Thoracic aorta (tissue), 2 donors: ENCODE data around the gene LTBP1. TPM values are rescaled to one million over a fixed set of nuclear protein-coding genes. Genes with fewer than 3 reads are reported as not detected.
A peak's percentile ranks its signal among the peaks of the same experiment; 100 is the strongest.

Experiments used
- ATAC-seq: fragments of 150-250 bp; one replicate; pipeline ENCODE4 v1.8.0; 2017; ENCODE audit warnings: low read depth; ENCODE audit not compliant: insufficient number of reproducible peaks, low FRiP score
- DNase-seq: peaks from one replicate; pipeline ENCODE4 v3.0.0-alpha.2; 2020; ENCODE audit warnings: low spot score
- H3K27ac ChIP-seq, 2 donors: fragments of 200-600 bp; sonication (generic); 1 replicate in 1 of 2; 2 replicates in 1 of 2; pipeline ENCODE4 v1.5.1; 2016; ENCODE audit warnings: mild to moderate bottlenecking in 2 of 2, moderate library complexity in 2 of 2
- H3K27me3 ChIP-seq: fragments of 200-600 bp; sonication (generic); replicated peaks from 2 replicates; pipeline ENCODE4 v1.6.0; 2016; ENCODE audit warnings: mild to moderate bottlenecking; ENCODE audit not compliant: insufficient read depth
- H3K36me3 ChIP-seq: fragments of 200-600 bp; sonication (generic); one replicate; pipeline ENCODE4 v1.5.1; 2016
- H3K4me1 ChIP-seq, 2 donors: fragments of 200-600 bp; sonication (generic); 1 replicate in 1 of 2; 2 replicates in 1 of 2; pipeline versions ENCODE4 v1.5.1 to v1.6.0; 2016; ENCODE audit warnings: low read depth in 2 of 2, mild to moderate bottlenecking in 1 of 2; ENCODE audit not compliant: control insufficient read depth in 1 of 2
- H3K4me3 ChIP-seq: fragments of 200-600 bp; sonication (generic); 2 replicates; pipeline ENCODE4 v1.5.1; 2016; ENCODE audit warnings: mild to moderate bottlenecking
- H3K9me3 ChIP-seq: fragments of 200-600 bp; sonication (generic); 2 replicates; pipeline ENCODE4 v1.5.1; 2016
- CTCF ChIP-seq: fragments of 200-600 bp; sonication (generic); IDR thresholded peaks from one replicate; pipeline ENCODE4 v1.5.1; 2019; ENCODE audit warnings: antibody characterized with exemption
- total RNA-seq, 2 donors: library from RNA; depleted of rRNA; stranded (reverse); fragments of >200 nt; gene quantifications; one replicate each; pipeline versions ENCODE4 v1.1.0 to v1.2.3, GENCODE V29; 2016

The LTBP1 gene
- total RNA-seq, 2 donors from 2014 or later: 584 to 786 TPM

DNA sequence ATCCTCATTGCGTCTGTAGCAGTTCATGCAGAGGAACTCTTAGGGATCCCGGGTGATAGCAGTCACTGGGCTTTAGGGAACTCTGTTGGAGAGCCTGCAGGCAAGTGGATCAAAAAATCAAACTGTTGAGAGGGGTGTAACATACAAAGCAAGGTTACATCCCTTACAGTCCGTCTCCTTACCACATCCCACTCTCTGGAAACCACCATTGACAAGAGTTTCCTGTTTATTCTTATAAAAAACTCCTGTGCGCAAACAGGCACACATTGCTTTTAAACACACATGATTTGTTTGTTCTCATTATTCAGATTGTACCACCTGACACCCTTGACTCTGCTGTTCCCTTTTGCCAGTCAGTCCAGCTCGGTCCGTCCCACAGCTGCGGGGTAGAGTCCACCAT lies 137.7 kb downstream of the LTBP1 start:
- Histone ChIP-seq H3K4me1 (peaks cover 15 to 59% of the 10 kb centered on the region in 2 donors), H3K9me3 (no peaks in the 10 kb centered on the region), H3K27ac (peak overlapping the region; percentile 55), H3K4me3 (no peak overlapping the region), H3K36me3 (no peaks in the 10 kb centered on the region), H3K27me3 (no peaks in the 10 kb centered on the region)
- DNase-seq: no peak
- no peak for ATAC-seq
- no peak for TF ChIP-seq CTCF

DNA sequence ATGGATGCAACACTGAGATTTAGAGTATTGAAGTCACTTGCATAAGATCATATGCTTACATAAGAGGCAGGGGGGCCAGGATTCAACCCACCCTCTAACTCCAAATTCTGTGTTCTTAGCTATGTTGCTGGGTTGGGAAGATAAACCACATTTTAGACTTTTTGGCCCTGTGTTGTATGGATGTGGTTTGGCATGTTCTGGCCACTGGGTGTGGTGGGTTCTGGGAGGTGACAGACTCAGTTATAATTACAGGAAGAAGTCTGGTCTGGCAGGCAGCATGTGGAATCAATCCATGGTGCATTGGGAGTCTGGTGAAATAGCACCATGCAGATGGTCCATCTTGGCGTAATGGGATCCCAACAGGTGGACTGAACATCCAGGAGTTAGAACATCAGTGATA lies 138.9 kb downstream of the LTBP1 start:
- no peaks in the 10 kb centered on the region for H3K36me3 ChIP-seq
- no peaks in the 10 kb centered on the region for H3K9me3 ChIP-seq
- peaks cover 15 to 62% of the 10 kb centered on the region in 2 donors for H3K4me1 ChIP-seq
- peak overlapping the region; percentile 50 to 55 for H3K27ac ChIP-seq
- no peak for DNase-seq
- TF ChIP-seq CTCF: no peak
- H3K27me3 ChIP-seq: no peaks in the 10 kb centered on the region
- no peak overlapping the region for H3K4me3 ChIP-seq
- no peak for ATAC-seq

DNA sequence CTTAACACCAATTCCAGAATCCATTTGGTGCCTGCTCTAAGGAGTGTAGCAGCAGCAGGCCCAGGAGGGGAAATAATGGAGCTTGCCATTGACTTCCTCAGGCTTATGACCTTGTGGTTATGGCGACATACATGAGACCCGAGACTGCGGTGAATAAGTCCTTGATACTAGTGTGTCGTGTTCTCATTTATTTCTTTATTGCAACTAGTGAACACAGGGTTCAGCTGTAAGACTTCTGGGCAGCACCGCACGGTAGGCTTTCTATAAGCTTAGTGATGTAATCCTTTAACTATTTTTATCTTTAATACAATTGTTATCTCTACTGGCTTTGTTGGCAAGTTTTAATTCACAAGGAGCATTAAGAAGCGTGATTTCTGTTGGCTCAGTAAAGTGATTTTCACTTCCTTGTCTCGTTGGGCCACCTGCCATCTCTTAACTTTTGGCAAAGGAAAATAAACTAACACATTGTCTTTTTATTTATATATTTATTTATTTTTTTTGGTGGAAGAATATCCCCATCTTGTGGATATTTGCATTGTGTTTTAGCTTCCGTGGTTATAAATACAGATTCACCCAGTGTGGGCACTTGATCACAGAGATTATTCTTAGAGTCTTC lies 139.8 kb downstream of the LTBP1 start:
- DNase-seq (no peak), ATAC-seq (no peak)
- TF ChIP-seq CTCF: no peak
- H3K36me3 ChIP-seq: no peaks in the 10 kb centered on the region
- no peaks in the 10 kb centered on the region for H3K9me3 ChIP-seq
- H3K4me1 ChIP-seq: peaks cover 17 to 70% of the 10 kb centered on the region in 2 donors
- H3K4me3 ChIP-seq: no peak overlapping the region
- H3K27ac ChIP-seq: peak overlapping the region; percentile 37 to 55
- H3K27me3 ChIP-seq: no peaks in the 10 kb centered on the region

DNA sequence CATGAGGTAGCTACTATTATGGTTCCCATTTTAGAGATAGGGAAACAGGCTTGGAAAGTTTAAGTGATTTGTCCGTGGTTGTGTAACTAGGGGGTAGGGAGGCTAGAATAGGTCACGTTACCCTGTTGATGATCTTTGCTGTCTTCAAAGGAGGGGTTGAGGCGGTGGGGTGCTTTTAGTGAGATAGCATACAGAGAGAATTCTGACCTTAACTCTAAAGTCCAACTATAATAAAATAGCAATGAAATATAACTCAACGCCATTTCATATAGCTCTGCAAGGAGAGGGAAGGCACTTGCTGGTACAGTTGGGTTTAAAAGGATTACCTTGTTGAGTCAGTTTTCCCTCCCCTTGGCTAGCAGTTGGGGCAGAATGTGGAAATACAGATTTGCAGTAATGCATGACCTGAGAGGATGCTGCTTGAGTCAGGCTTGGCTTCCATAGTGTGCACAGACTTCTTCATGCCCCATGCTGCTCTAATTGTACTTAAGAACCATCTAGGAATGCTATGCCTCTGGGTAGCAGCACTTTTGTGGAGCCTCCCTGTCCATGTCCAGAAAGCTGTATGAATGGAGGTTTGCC lies 143.9 kb downstream of the LTBP1 start:
- Histone ChIP-seq H3K27ac (peak overlapping the region; percentile 58 to 77), H3K36me3 (no peaks in the 10 kb centered on the region), H3K27me3 (no peaks in the 10 kb centered on the region), H3K9me3 (no peaks in the 10 kb centered on the region), H3K4me1 (peaks cover 22 to 63% of the 10 kb centered on the region in 2 donors), H3K4me3 (no peak overlapping the region)
- DNase-seq (no peak), ATAC-seq (no peak)
- no peak for TF ChIP-seq CTCF

DNA sequence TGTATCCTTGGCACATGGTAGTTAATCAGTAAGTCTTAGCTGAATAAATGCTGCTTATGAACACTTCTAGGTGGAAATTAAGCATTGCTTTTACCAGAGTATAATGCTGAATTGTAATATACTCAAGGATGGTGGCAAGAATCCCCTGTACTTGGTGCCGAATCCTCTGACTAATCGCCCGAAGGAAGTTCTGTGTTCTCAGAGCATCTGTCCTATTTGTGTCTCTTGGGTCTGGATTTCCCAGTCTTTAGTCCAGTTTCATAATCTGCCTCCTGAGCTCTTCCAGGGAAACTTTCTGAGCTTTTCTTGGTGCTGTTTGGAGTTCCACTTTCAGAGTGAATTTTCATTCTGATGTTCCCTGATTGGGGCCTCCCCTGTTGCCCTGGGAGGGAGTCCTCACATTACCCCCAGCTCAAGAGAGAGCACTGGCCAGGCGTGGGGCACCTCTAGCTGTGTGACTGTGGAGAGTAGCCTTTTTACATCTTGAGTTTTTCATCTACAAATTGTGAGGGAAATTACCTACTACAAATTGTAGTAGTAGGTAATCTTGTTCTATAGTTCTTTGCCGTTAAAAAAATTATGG lies 144.9 kb downstream of the LTBP1 start:
- peaks cover 13 to 53% of the 10 kb centered on the region in 2 donors for H3K4me1 ChIP-seq
- peak overlapping the region; percentile 39 for H3K4me3 ChIP-seq
- H3K27ac ChIP-seq: peak overlapping the region; percentile 60 to 77
- no peak for TF ChIP-seq CTCF
- H3K36me3 ChIP-seq: no peaks in the 10 kb centered on the region
- DNase-seq: no peak
- ATAC-seq: no peak
- H3K9me3 ChIP-seq: no peaks in the 10 kb centered on the region
- no peaks in the 10 kb centered on the region for H3K27me3 ChIP-seq
